Panc1 (cell line): ENCODE data around the gene ASB16. TPM values are rescaled to one million over a fixed set of nuclear protein-coding genes. Genes with fewer than 3 reads are reported as not detected.

ENCODE experiments used
- ATAC-seq: fragments of 200-7000 bp; cut with Tn5 transposase; 2 replicates; pipeline ENCODE4 v1.9.1; 2020; ENCODE audit warnings: mild to moderate bottlenecking, moderate library complexity
- BruUV-seq: library from RNA; stranded (reverse); fragments of 400-500 nt; replicated peaks from 2 replicates; lab custom pipeline; 2021; lab: Mats Ljungman, UMichigan
- CTCF ChIA-PET: fragments of 300-600 bp; sonication (Branson Sonifier 250); formaldehyde crosslinking; loops from one replicate; lab custom pipeline; 2022; ENCODE audit warnings: antibody characterized with exemption; lab: Charles Lee
- POLR2A ChIA-PET: fragments of 300-600 bp; sonication (Branson Sonifier 250); formaldehyde crosslinking; loops from one replicate; lab custom pipeline; 2022; ENCODE audit warnings: antibody characterized with exemption; lab: Charles Lee
- DNase-seq: peaks from one replicate; pipeline ENCODE4 v3.0.0-alpha.2; 2010; ENCODE audit warnings: low read depth, low spot score
- H3K27ac ChIP-seq: 2 replicates; pipeline ENCODE4 v1.5.1; 2011; ENCODE audit warnings: mild to moderate bottlenecking, low read length, inconsistent platforms
- H3K27me3 ChIP-seq: fragments of 200-500 bp; sonication (Bioruptor generic); 2 replicates; pipeline ENCODE4 v1.6.0; 2014; ENCODE audit warnings: low read length, inconsistent platforms; ENCODE audit not compliant: control insufficient read depth, insufficient read depth
- H3K36me3 ChIP-seq: fragments of 200-500 bp; sonication (Bioruptor generic); 2 replicates; pipeline ENCODE4 v1.5.1; 2014; ENCODE audit warnings: inconsistent platforms, mild to moderate bottlenecking, low read length, moderate library complexity; ENCODE audit not compliant: control insufficient read depth, insufficient read depth
- H3K4me1 ChIP-seq: 2 replicates; pipeline ENCODE4 v1.5.1; 2011; ENCODE audit warnings: inconsistent platforms, mild to moderate bottlenecking, low read length, moderate library complexity; ENCODE audit not compliant: control insufficient read depth, insufficient read depth
- H3K4me3 ChIP-seq, 2 experiments: 2 replicates each; pipeline ENCODE4 v1.5.1; 2011 to 2012; ENCODE audit warnings: low read depth in 2 of 2, low read length in 2 of 2, mild to moderate bottlenecking in 2 of 2, inconsistent platforms in 1 of 2, moderate library complexity in 1 of 2
- H3K9me3 ChIP-seq: fragments of 200-500 bp; sonication (Bioruptor generic); 2 replicates; pipeline ENCODE4 v1.5.1; 2014; ENCODE audit warnings: low read depth, mild to moderate bottlenecking, inconsistent platforms, low read length, moderate library complexity; ENCODE audit not compliant: control insufficient read depth, insufficient read depth
- CTCF ChIP-seq: fragments of 450-650 bp; IDR thresholded peaks from 2 replicates; pipeline ENCODE4 v1.5.1; 2017; ENCODE audit warnings: mild to moderate bottlenecking
- POLR2AphosphoS5 ChIP-seq: IDR thresholded peaks from 2 replicates; pipeline ENCODE4 v1.6.1; 2012; ENCODE audit warnings: mild to moderate bottlenecking, low read depth, low read length, moderate library complexity
- REST ChIP-seq, 2 experiments: IDR thresholded peaks; 2 replicates each; pipeline ENCODE4 v1.6.1; 2011 to 2012; ENCODE audit warnings: low read depth in 2 of 2, control low read depth in 1 of 2, low read length in 1 of 2, mild to moderate bottlenecking in 1 of 2, moderate library complexity in 1 of 2; ENCODE audit not compliant: insufficient read depth in 1 of 2
- SIN3A ChIP-seq: IDR thresholded peaks from 2 replicates; pipeline ENCODE4 v1.6.1; 2012; ENCODE audit warnings: low read depth, mild to moderate bottlenecking, low read length, moderate library complexity, borderline replicate concordance; ENCODE audit not compliant: insufficient read depth
- TCF7L2 ChIP-seq: IDR thresholded peaks from 2 replicates; pipeline ENCODE4 v1.6.1; 2011; ENCODE audit warnings: mild to moderate bottlenecking, low read depth, low read length, inconsistent platforms
- in situ Hi-C: cut with HindIII; loops from 2 replicates; pipeline ENCODE4 v1.10.0; 2016; ENCODE audit warnings: low sequenced_read_pairs, low pct_unique_long_range_greater_than_20kb
- intact Hi-C: fragments of 100-400 bp; cut with micrococcal nuclease; formaldehyde crosslinking; loops from one replicate; pipeline ENCODE4 v1.10.0; 2022; ENCODE audit not compliant: unreplicated experiment
- total RNA-seq: library from RNA; stranded (reverse); gene quantifications from one replicate; pipeline ENCODE4 v1.2.1, GENCODE V29; 2021; ENCODE audit not compliant: unreplicated experiment

Gene ASB16
- total RNA-seq, 1 experiment from 2014 or later, result not detected

DNA sequence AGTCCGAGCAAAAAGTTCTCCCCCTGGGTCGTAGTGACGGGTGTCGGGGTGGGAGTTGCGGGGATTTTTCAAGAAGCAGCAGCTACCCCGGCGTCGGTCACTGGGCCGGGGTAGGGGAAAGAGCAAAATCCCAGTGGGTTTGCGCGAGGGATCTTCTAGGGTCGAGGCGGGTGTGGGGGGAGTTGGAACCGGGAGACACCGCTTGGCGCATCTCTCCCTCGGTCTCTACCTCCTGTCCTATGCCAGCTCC is 51.3 kb downstream of the ASB16 start:
- TSS peak; percentile 74 for BruUV-seq
- no peak for DNase-seq
- peaks cover 26% of the 10 kb centered on the region for H3K4me1 ChIP-seq

DNA sequence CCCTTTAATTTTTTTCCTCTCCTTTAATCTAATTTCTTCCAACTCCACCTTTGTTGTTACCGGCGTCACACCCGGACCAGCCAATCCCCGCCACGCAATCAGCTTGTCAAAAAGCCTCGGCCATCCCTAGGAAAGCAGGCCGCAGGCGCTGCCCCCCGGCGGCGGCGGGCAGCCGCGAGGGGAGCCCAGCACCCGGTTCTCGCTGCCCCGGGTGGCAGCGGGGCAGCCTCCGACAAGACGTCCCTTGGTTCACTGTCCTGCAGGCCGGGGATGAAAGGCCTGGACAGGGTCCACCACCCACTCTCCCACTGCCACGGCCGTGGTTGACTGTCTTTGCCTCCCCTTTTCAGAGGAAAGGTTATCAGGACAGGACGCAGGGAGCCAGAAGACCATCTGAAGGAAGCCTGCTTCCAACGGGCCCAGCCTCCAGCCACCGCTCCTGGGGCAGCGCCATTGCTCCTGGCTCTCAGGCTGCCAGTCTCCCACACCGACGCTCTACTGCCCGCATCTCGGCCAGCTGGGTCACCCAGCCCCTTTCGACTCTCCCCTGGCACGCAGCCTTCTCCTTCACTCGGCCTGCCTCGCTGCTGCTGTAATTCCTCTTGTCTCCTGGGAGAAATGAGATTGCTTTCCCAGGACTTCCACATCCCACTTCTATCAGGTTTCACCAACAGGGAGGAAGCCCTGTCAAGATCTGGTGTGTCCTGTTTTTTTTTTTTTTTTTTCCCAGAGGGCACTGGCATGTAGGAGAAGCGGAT is 51.8 kb downstream of the ASB16 start:
- BruUV-seq, result no TSS peak
- TF ChIP-seq CTCF (no peak; the same call in 1 of the 2 replicates), REST (IDR thresholded peaks at IDR 0.05; ENCODE audit: insufficient read depth in 1 of 2, low read depth in 2 of 2, low read length in 1 of 2) (no peak), SIN3A (peak; percentile 59; the same call in 1 of the 2 replicates), TCF7L2 (peak; percentile 66; the same call in 1 of the 2 replicates)
- intact Hi-C loops, result loop anchor here (5.0 kb wide), 1 partner anchor 105 kb away; no protein-coding TSS in a partner anchor
- no peaks in the 10 kb centered on the region for H3K9me3 ChIP-seq
- no peak for DNase-seq
- in situ Hi-C loops, result no loop called here
- H3K36me3 ChIP-seq, result no peaks in the 10 kb centered on the region; the same call in 1 of the 2 replicates
- H3K4me1 ChIP-seq, result peaks cover 23% of the 10 kb centered on the region
- POLR2A ChIA-PET, result interaction anchor here (1.1 kb wide), 1 partner anchor 9 kb away, joined by 10 read pairs; no protein-coding TSS in a partner anchor
- H3K27ac ChIP-seq, result peak overlapping the region; percentile 87
- H3K27me3 ChIP-seq, result no peaks in the 10 kb centered on the region
- CTCF ChIA-PET, result interaction anchor here (0.6 to 0.7 kb wide), 2 partner anchors 108 to 116 kb away, joined by 4 to 6 read pairs; no protein-coding TSS in a partner anchor
- peak overlapping the region; percentile 69 to 77 for H3K4me3 ChIP-seq
- ATAC-seq, result peak; percentile 31

More for the DNA sequence above, 51.3 kb downstream of the ASB16 start:
- H3K27ac ChIP-seq, result peak overlapping the region; percentile 87
- ATAC-seq, result no peak
- ChIA-PET CTCF (interaction anchor here (0.7 kb wide), 1 partner anchor 116 kb away, joined by 6 read pairs; no protein-coding TSS in a partner anchor), POLR2A (interaction anchor here (0.6 to 1.1 kb wide), 2 partner anchors 9 to 43 kb away, joined by 7 to 10 read pairs; no protein-coding TSS in a partner anchor)
- intact Hi-C loops, result loop anchor here (5.0 kb wide), 1 partner anchor 106 kb away; no protein-coding TSS in a partner anchor
- no peaks in the 10 kb centered on the region for H3K27me3 ChIP-seq
- in situ Hi-C loops, result no loop called here
- H3K4me3 ChIP-seq, result peak overlapping the region; percentile 69 to 77
- TF ChIP-seq TCF7L2, result no peak; the same call in 1 of the 2 replicates
- TF ChIP-seq POLR2AphosphoS5, result no peak
- H3K9me3 ChIP-seq, result no peaks in the 10 kb centered on the region
- H3K36me3 ChIP-seq, result no peaks in the 10 kb centered on the region; the same call in none of the 2 replicates
